AG04450 (cell line): ENCODE measurements around the gene LRRC58. TPM values are rescaled to one million over a fixed set of nuclear protein-coding genes. Genes with fewer than 3 reads are reported as not detected.
"Not testable (repeated sequence)": the region's sequence is repeated elsewhere in the genome, so short reads cannot be mapped to it uniquely, and the experiment has no call there.

Source experiments
- CTCF ChIA-PET: fragments of 300-600, 350-600 bp; formaldehyde crosslinking; extraction: SDS; loops from one replicate; lab custom pipeline; 2022; ENCODE audit warnings: antibody characterized with exemption, inconsistent platforms; lab: Charles Lee
- POLR2A ChIA-PET: fragments of 350-600 bp; formaldehyde crosslinking; extraction: SDS; loops from one replicate; lab custom pipeline; 2021; ENCODE audit warnings: antibody characterized with exemption, inconsistent platforms; lab: Yijun Ruan, JAX
- DNase-seq: peaks from one replicate; pipeline ENCODE4 v3.0.0-alpha.2; 2011; ENCODE audit warnings: low read depth, low spot score
- H3K27ac ChIP-seq: one replicate; pipeline ENCODE4 v1.5.1; 2012; ENCODE audit warnings: low read depth, low read length, control low read depth
- H3K27me3 ChIP-seq: one replicate; pipeline ENCODE4 v1.6.0; 2012; ENCODE audit warnings: low read length; ENCODE audit not compliant: control insufficient read depth, insufficient read depth
- H3K4me3 ChIP-seq: 2 replicates; pipeline ENCODE4 v1.5.1; 2011; ENCODE audit warnings: mild to moderate bottlenecking, low read depth, low read length, control low read depth
- H3K9me3 ChIP-seq: 2 replicates; pipeline ENCODE4 v1.5.1; 2012; ENCODE audit warnings: low read length; ENCODE audit not compliant: control insufficient read depth, insufficient read depth
- CTCF ChIP-seq: IDR thresholded peaks from 2 replicates; pipeline ENCODE4 v1.5.1; 2011; ENCODE audit warnings: low read depth, low read length, control low read depth, inconsistent platforms
- polyA plus RNA-seq: library from polyadenylated mRNA; depleted of rRNA; stranded (reverse); fragments of >200 nt; gene quantifications from 2 replicates; pipeline ENCODE4 v1.2.3, GENCODE V29; 2011

Gene LRRC58
- polyA plus RNA-seq, 1 experiment, result 15.0 TPM

- ChIA-PET CTCF (no interaction called here), POLR2A (no interaction called here)
- no peaks in the 10 kb centered on the region for H3K27me3 ChIP-seq
- H3K27ac ChIP-seq, result no peak overlapping the region
- no peak overlapping the region for H3K4me3 ChIP-seq
- no peak for DNase-seq
- no peak for TF ChIP-seq CTCF
- H3K9me3 ChIP-seq, result peaks cover 13% of the 10 kb centered on the region
These were observed 10.6 kb downstream of the LRRC58 start for GRCh38 chr3:120338517-120338916.

- CTCF ChIA-PET, result interaction anchor here (0.7 to 2.3 kb wide), 2 partner anchors 226 to 417 kb away, joined by 3 to 8 read pairs; no protein-coding TSS in a partner anchor
These were observed 16.5 kb downstream of the LRRC58 start for GRCh38 chr3:120332646-120333045.

GRCh38 chr3:120331076-120331475, 18.1 kb downstream of the LRRC58 start:
- no peak for DNase-seq
- TF ChIP-seq CTCF, result no peak
- ChIA-PET POLR2A (no interaction called here), CTCF (interaction anchor here (0.7 to 2.3 kb wide), 2 partner anchors 45 to 228 kb away, joined by 3 to 8 read pairs; no protein-coding TSS in a partner anchor)
- Histone ChIP-seq H3K4me3 (no peak overlapping the region), H3K27me3 (no peaks in the 10 kb centered on the region), H3K27ac (no peak overlapping the region), H3K9me3 (no peaks in the 10 kb centered on the region)

More at GRCh38 chr3:120332646-120333045, 16.5 kb downstream of the LRRC58 start:
- no peak overlapping the region for H3K27ac ChIP-seq
- no peak for DNase-seq
- no peak for TF ChIP-seq CTCF
- H3K27me3 ChIP-seq, result no peaks in the 10 kb centered on the region
- H3K9me3 ChIP-seq, result no peaks in the 10 kb centered on the region
- POLR2A ChIA-PET, result interaction anchor here (0.7 kb wide), 1 partner anchor 17 kb away, joined by 3 read pairs; no protein-coding TSS in a partner anchor
- no peak overlapping the region for H3K4me3 ChIP-seq

GRCh38 chr3:120326784-120327183, 22.4 kb downstream of the LRRC58 start:
- no peak overlapping the region for H3K27ac ChIP-seq
- H3K4me3 ChIP-seq, result no peak overlapping the region
- ChIA-PET CTCF (no interaction called here), POLR2A (no interaction called here)
- no peak for TF ChIP-seq CTCF
- no peaks in the 10 kb centered on the region for H3K9me3 ChIP-seq
- no peak for DNase-seq
- H3K27me3 ChIP-seq, result no peaks in the 10 kb centered on the region

GRCh38 chr3:120324190-120324589, 25.0 kb downstream of the LRRC58 start:
- Histone ChIP-seq H3K9me3 (no peaks in the 10 kb centered on the region), H3K27me3 (no peaks in the 10 kb centered on the region), H3K4me3 (no peak overlapping the region), H3K27ac (no peak overlapping the region)
- CTCF ChIA-PET, result no interaction called here
- TF ChIP-seq CTCF, result no peak
- POLR2A ChIA-PET, result no interaction called here
- DNase-seq, result no peak

GRCh38 chr3:120323761-120324160, 25.4 kb downstream of the LRRC58 start:
- CTCF ChIA-PET, H3K27me3 ChIP-seq, H3K9me3 ChIP-seq, H3K27ac ChIP-seq, H3K4me3 ChIP-seq, DNase-seq, POLR2A ChIA-PET: not testable (repeated sequence)
